ENCODE results near the gene LSM12.

DNA sequence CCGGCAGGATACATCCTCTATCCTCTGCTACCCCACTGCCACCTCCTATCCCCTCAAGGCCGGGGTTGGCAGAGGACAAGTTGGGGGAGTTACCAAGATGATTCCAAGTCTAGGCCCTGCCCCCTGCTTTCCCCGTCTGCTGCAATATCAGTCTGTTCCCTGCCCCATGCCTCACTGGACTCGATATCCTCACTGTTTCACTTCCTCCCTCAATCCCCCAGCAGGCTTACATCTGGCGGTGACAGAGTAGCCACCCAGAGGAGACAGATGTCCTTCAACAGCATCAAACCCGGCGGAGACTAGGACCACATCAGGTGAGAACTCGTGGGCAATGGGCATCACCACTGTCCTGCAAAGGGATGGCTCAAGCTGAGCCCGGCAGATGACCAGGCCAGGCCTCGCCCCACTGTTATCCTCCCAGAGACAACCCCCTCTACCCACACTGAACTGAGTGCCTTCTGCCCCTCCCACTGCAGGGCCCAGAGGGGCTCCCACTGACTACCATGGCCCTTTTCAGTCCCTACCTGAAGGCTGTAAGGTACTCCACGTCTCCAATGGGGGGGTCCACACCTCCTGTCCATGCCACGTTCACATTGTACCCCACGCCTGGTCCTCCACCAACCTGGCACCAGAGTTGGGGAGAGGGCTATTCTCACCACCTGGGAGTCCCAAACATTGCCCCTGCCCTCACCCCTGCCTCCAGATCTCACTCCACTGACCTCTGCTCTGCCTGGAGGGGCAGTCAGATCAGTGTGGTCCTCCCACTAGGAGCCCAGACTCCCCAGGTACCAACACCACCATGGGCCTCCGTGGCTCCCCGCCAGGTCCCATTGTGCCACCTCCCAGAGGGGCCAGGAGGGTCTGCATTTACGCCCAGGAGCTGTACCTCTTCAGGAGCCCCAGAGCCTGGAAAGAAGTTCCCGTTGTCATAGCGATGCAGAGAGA is 13.7 kb upstream of the LSM12 start:
- TF ChIP-seq, protein P1, sequence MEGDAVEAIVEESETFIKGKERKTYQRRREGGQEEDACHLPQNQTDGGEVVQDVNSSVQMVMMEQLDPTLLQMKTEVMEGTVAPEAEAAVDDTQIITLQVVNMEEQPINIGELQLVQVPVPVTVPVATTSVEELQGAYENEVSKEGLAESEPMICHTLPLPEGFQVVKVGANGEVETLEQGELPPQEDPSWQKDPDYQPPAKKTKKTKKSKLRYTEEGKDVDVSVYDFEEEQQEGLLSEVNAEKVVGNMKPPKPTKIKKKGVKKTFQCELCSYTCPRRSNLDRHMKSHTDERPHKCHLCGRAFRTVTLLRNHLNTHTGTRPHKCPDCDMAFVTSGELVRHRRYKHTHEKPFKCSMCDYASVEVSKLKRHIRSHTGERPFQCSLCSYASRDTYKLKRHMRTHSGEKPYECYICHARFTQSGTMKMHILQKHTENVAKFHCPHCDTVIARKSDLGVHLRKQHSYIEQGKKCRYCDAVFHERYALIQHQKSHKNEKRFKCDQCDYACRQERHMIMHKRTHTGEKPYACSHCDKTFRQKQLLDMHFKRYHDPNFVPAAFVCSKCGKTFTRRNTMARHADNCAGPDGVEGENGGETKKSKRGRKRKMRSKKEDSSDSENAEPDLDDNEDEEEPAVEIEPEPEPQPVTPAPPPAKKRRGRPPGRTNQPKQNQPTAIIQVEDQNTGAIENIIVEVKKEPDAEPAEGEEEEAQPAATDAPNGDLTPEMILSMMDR (IDR thresholded peaks at IDR 0.05): no peak
- no peak for TF ChIP-seq POLR2A (IDR thresholded peaks at IDR 0.05)

Measured in lower leg skin (tissue), 3 donors.